ENCODE results near the gene PITPNM1.

Gene PITPNM1

DNA sequence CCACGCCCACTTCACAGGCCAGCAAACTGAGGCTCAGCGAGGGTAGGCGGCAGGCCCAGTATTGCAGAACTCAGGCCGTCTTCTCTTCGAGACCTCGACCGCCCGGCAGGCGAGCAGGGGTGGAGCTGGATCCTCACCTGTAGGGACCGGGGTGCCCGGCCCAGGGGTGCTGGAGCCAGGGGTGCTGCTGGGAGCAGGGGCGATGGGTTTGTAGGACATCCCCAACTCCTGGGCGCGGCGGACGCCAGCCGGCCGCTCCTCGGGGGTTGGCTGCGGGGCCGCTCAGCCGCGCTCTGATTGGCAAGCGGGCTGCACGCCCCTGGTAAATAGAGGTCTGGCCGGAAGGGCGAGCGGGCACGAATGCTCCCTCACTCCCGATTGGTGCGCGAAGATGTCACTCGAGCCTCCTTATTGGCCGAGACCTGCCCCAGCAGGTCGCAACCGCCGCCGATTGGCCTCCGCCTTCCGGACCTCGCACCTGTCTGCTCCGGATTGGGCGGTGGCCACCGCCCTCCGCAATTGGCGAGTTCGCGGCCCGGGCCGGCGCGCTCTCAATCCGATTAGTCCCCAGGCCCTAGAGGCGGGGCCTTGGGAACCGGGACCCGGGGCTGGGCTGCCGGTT is 2.8 kb upstream of the PITPNM1 start, which contains the start of gene CDK2AP2:
CDK2AP2 (minus strand) TSS at position 299 of the 622 bp plus-strand sequence; CDS start at position 219, 80 bp downstream.
- Histone ChIP-seq H2AFZ (ENCODE audit: low read depth, low read length, severe bottlenecking) (peak within 1 kb of the TSS; percentile 71), H3K4me3 (ENCODE audit: insufficient read depth, low read length, poor library complexity, severe bottlenecking) (peak within 1 kb of the TSS; percentile 71), H3K27me3 (ENCODE audit: low read length) (no peaks in the 10 kb centered on the region), H3K36me3 (ENCODE audit: low read length) (no peaks in the 10 kb centered on the region), H3K9me3 (ENCODE audit: insufficient read depth, low read length) (no peaks in the 10 kb centered on the region), H3K79me2 (ENCODE audit: insufficient read depth, low read length) (peaks cover 24% of the 10 kb centered on the region; the same call in 1 of the 2 replicates), H3F3A (ENCODE audit: insufficient read depth) (peaks cover 13% of the 10 kb centered on the region), H3K27ac (ENCODE audit: low read depth, low read length) (peak within 1 kb of the TSS; percentile 87), H4K20me1 (ENCODE audit: low read depth, low read length) (no peaks in the 10 kb centered on the region; the same call in 1 of the 2 replicates), H3K4me2 (ENCODE audit: low read depth, low read length, poor library complexity, severe bottlenecking) (peak within 1 kb of the TSS; percentile 89), H3K9ac (ENCODE audit: low read length) (peak within 1 kb of the TSS; percentile 98), H3K9me2 (replicated peaks; ENCODE audit: insufficient read depth, low read length) (no peaks in the 10 kb centered on the region)
- no peak for TF ChIP-seq EZH2phosphoT487 (conservative IDR thresholded peaks at IDR 0.05; ENCODE audit: low read length)
- TF ChIP-seq, protein P1, sequence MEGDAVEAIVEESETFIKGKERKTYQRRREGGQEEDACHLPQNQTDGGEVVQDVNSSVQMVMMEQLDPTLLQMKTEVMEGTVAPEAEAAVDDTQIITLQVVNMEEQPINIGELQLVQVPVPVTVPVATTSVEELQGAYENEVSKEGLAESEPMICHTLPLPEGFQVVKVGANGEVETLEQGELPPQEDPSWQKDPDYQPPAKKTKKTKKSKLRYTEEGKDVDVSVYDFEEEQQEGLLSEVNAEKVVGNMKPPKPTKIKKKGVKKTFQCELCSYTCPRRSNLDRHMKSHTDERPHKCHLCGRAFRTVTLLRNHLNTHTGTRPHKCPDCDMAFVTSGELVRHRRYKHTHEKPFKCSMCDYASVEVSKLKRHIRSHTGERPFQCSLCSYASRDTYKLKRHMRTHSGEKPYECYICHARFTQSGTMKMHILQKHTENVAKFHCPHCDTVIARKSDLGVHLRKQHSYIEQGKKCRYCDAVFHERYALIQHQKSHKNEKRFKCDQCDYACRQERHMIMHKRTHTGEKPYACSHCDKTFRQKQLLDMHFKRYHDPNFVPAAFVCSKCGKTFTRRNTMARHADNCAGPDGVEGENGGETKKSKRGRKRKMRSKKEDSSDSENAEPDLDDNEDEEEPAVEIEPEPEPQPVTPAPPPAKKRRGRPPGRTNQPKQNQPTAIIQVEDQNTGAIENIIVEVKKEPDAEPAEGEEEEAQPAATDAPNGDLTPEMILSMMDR (IDR thresholded peaks at IDR 0.05; ENCODE audit: insufficient read depth, low read length, poor library complexity, severe bottlenecking) = no peak

DNA sequence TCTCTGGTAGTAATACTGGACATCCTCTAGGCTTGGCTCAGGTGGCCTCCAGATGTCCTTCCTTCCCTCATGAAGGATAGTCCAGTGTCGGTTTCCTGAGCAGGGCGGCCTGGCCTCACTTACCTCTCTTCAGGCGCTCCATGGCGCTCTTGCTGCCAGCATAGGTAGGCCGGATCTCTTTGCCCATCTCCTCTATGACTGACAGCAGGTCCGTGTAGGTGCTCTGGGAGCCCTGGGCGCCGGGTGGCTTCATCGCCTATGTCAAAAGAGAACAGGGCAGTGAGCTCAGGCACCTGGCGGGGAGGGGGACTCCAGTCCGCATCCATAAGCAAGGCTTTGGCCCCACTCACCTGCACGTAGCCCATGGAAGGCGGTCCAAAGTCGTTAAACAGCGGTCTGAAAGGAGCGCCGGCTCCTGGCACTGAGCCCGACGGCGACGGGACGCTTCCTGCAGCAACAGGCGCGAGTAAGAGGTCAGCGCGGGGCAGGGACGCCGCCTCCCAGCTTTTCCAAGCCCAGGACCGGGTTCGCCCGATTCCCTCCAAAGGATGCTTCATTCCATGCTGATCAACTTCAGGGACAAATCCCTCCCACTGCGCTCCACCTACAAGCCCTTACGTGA is 2.2 kb upstream of the PITPNM1 start:
- peaks cover 13% of the 10 kb centered on the region for H3F3A ChIP-seq (ENCODE audit: insufficient read depth)
- peak overlapping the region; percentile 71 for H3K4me3 ChIP-seq (ENCODE audit: insufficient read depth, low read length, poor library complexity, severe bottlenecking)
- H2AFZ ChIP-seq (ENCODE audit: low read depth, low read length, severe bottlenecking) = no peak overlapping the region
- H3K9me3 ChIP-seq (ENCODE audit: insufficient read depth, low read length) = no peaks in the 10 kb centered on the region
- no peak for TF ChIP-seq EZH2phosphoT487 (conservative IDR thresholded peaks at IDR 0.05; ENCODE audit: low read length)
- TF ChIP-seq, protein P1 (IDR thresholded peaks at IDR 0.05; ENCODE audit: insufficient read depth, low read length, poor library complexity, severe bottlenecking) = no peak
- peak overlapping the region; percentile 76 for H3K4me2 ChIP-seq (ENCODE audit: low read depth, low read length, poor library complexity, severe bottlenecking)
- no peaks in the 10 kb centered on the region for H3K27me3 ChIP-seq (ENCODE audit: low read length)
- H3K9ac ChIP-seq (ENCODE audit: low read length) = peak overlapping the region; percentile 98
- no peaks in the 10 kb centered on the region for H3K9me2 ChIP-seq (replicated peaks; ENCODE audit: insufficient read depth, low read length)
- H4K20me1 ChIP-seq (ENCODE audit: low read depth, low read length) = no peaks in the 10 kb centered on the region; the same call in 1 of the 2 replicates
- peaks cover 24% of the 10 kb centered on the region for H3K79me2 ChIP-seq (ENCODE audit: insufficient read depth, low read length)
- peak overlapping the region; percentile 87 for H3K27ac ChIP-seq (ENCODE audit: low read depth, low read length)
- H3K36me3 ChIP-seq (ENCODE audit: low read length) = no peaks in the 10 kb centered on the region

DNA sequence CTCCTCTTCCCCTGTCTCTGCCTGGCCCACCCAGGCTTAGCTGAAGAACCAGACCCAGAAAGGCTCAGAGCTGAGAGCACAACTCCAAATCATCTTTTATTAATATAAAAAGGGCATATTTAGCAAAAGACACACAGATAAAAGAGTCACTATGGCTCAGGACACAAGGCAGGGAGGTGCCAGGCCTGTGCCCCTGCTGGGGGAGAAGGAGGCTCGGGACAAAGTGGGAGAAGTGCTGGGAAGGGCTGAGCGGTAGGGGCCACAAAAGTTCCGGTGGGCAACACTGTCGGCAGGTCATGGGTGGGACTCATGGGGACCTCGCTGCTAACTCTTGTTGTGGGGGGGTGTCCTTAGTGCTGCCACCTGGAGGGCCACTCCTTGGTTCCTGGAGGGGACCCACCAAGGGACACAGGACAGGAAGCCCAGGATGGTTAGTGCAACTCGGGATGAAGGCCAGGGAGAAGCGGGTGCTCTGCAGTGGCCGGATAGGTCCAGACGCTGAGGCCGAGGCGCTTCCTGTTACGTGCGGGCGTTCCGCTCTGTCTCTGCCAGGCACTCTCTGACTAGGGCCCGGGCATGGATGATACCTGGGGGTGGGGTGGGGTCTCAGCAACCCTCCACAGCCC is 1.4 kb upstream of the PITPNM1 start:
- peak overlapping the region; percentile 87 for H3K27ac ChIP-seq (ENCODE audit: low read depth, low read length)
- no peaks in the 10 kb centered on the region for H3K36me3 ChIP-seq (ENCODE audit: low read length)
- no peaks in the 10 kb centered on the region for H3K9me3 ChIP-seq (ENCODE audit: insufficient read depth, low read length)
- H4K20me1 ChIP-seq (ENCODE audit: low read depth, low read length) = no peaks in the 10 kb centered on the region; the same call in 1 of the 2 replicates
- H3K4me2 ChIP-seq (ENCODE audit: low read depth, low read length, poor library complexity, severe bottlenecking) = peak overlapping the region; percentile 76
- H3K9ac ChIP-seq (ENCODE audit: low read length) = peak overlapping the region; percentile 98
- H3K9me2 ChIP-seq (replicated peaks; ENCODE audit: insufficient read depth, low read length) = no peaks in the 10 kb centered on the region
- H2AFZ ChIP-seq (ENCODE audit: low read depth, low read length, severe bottlenecking) = no peak overlapping the region
- H3K27me3 ChIP-seq (ENCODE audit: low read length) = no peaks in the 10 kb centered on the region
- H3K79me2 ChIP-seq (ENCODE audit: insufficient read depth, low read length) = peaks cover 24% of the 10 kb centered on the region
- TF ChIP-seq, protein P1 (IDR thresholded peaks at IDR 0.05; ENCODE audit: insufficient read depth, low read length, poor library complexity, severe bottlenecking) = no peak
- no peak for TF ChIP-seq EZH2phosphoT487 (conservative IDR thresholded peaks at IDR 0.05; ENCODE audit: low read length)
- H3K4me3 ChIP-seq (ENCODE audit: insufficient read depth, low read length, poor library complexity, severe bottlenecking) = peak overlapping the region; percentile 71
- peaks cover 13% of the 10 kb centered on the region for H3F3A ChIP-seq (ENCODE audit: insufficient read depth)

All from SU-DHL-6 (cell line).